ENCODE measurements around the gene PCDHA5.
"Not testable (repeated sequence)": the region's sequence is repeated elsewhere in the genome, so short reads cannot be mapped to it uniquely, and the experiment has no call there.

The PCDHA5 gene

GRCh38 chr5:140823475-140823874 is 2.1 kb downstream of the PCDHA5 start:
- no peak for DNase-seq (ENCODE audit: low read depth in 2 of 2)

DNA sequence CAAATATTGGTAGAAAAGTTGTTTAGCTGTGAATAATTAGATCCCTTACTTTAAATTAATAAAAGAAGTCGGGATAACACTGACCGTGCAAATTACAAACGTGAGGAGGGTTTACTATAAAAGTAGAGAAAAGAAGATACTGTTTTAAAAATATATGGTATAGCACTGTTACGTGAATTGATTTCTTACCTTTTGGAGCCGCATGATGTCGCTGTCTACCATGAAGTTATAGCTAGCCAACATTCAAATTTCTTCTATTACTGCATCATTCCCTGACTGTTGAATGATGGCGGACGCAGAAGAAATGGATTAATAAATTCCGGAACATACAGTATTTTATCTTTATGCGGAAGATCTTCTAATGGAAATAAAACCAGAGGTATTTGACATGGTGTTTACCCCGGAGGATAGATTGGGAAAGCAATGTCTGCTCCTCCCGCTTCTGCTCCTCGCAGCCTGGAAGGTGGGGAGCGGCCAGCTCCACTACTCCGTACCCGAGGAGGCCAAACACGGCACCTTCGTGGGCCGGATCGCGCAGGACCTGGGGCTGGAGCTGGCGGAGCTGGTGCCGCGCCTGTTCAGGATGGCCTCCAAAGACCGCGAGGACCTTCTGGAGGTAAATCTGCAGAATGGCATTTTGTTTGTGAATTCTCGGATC is 6.4 kb downstream of the PCDHA5 start, which contains the start of gene PCDHA6:
Gene PCDHA6, plus strand, starts transcription at position 257 of the 658 bp plus-strand sequence. Its CDS starts 132 bp downstream, at position 389.
- DNase-seq (ENCODE audit: low read depth in 2 of 2) = no peak

DNA sequence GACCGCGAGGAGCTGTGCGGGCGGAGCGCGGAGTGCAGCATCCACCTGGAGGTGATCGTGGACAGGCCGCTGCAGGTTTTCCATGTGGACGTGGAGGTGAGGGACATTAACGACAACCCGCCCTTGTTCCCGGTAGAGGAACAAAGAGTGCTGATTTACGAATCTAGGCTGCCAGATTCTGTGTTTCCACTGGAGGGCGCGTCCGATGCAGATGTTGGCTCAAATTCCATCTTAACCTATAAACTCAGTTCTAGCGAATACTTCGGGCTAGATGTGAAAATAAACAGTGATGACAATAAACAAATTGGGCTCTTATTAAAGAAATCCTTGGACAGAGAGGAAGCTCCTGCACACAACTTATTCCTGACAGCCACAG is 6.9 kb downstream of the PCDHA5 start:
- no peak for DNase-seq (ENCODE audit: low read depth in 2 of 2)

GRCh38 chr5:140829511-140830501 is 8.4 kb downstream of the PCDHA5 start:
- not testable (repeated sequence) for DNase-seq (ENCODE audit: low read depth in 2 of 2)

- DNase-seq (ENCODE audit: low read depth in 2 of 2) = no peak
Measured at GRCh38 chr5:140833993-140834392, 12.6 kb downstream of the PCDHA5 start, which contains the start of gene PCDHA7. PCDHA7 (plus strand) TSS chr5:140834269; CDS start chr5:140834384, 115 bp downstream.

- DNase-seq (ENCODE audit: low read depth in 2 of 2) = not testable (repeated sequence)
Measured at GRCh38 chr5:140834439-140835008, 13.1 kb downstream of the PCDHA5 start.

DNA sequence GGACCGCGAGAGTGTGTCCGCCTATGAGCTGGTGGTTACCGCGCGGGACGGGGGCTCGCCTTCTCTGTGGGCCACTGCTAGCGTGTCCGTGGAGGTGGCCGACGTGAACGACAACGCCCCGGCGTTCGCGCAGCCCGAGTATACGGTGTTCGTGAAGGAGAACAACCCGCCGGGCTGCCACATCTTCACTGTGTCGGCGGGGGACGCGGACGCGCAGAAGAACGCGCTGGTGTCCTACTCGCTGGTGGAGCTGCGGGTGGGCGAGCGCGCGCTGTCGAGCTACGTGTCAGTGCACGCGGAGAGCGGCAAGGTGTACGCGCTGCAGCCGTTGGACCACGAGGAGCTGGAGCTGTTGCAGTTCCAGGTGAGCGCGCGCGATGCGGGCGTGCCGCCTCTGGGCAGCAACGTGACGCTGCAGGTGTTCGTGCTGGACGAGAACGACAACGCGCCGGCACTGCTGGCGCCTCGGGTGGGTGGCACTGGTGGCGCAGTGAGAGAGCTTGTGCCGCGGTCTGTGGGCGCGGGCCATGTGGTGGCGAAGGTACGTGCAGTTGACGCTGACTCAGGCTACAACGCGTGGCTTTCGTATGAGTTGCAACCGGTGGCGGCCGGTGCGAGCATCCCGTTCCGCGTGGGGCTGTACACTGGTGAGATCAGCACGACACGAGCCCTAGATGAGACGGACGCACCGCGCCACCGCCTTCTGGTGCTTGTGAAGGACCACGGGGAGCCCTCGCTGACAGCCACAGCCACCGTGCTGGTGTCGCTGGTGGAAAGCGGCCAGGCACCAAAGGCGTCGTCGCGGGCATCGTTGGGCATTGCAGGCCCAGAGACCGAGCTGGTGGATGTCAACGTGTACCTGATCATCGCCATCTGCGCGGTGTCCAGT is 14.5 kb downstream of the PCDHA5 start:
- DNase-seq (ENCODE audit: low read depth in 2 of 2) = no peak

DNA sequence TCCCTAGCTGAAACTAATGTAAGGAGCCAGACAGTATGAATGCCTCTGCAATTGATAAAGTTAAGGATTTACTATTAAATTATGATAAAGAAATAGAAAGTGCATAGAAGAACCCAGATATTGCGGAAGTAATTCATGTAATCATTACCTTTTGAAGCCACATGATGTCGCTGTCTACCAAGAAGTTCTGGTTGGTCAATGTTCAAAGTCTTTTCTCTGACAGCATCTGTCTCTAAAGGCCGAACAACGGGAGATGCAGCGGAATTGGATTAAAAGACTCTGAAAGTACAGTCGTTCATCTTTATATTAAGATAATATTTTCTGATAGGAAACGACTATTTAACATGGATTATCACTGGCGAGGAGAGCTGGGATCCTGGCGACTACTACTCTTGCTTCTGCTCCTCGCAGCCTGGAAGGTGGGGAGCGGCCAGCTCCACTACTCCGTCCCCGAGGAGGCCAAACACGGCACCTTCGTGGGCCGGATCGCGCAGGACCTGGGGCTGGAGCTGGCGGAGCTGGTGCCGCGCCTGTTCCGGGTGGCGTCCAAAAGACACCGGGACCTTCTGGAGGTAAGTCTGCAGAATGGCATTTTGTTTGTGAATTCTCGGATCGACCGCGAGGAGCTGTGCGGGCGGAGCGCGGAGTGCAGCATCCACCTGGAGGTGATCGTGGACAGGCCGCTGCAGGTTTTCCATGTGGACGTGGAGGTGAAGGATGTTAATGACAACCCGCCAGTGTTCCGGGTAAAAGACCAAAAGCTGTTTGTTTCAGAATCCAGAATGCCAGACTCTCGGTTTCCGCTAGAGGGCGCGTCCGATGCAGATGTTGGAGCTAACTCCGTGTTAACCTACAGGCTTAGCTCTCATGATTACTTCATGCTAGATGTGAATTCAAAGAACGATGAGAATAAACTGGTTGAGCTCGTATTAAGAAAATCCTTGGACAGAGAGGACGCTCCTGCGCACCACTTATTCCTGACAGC is 19.9 kb downstream of the PCDHA5 start, which contains the start of gene PCDHA8:
Gene PCDHA8, plus strand, starts transcription at position 210 of the 985 bp plus-strand sequence. Its CDS starts 135 bp downstream, at position 345.
- no peak for DNase-seq (ENCODE audit: low read depth in 2 of 2)

DNA sequence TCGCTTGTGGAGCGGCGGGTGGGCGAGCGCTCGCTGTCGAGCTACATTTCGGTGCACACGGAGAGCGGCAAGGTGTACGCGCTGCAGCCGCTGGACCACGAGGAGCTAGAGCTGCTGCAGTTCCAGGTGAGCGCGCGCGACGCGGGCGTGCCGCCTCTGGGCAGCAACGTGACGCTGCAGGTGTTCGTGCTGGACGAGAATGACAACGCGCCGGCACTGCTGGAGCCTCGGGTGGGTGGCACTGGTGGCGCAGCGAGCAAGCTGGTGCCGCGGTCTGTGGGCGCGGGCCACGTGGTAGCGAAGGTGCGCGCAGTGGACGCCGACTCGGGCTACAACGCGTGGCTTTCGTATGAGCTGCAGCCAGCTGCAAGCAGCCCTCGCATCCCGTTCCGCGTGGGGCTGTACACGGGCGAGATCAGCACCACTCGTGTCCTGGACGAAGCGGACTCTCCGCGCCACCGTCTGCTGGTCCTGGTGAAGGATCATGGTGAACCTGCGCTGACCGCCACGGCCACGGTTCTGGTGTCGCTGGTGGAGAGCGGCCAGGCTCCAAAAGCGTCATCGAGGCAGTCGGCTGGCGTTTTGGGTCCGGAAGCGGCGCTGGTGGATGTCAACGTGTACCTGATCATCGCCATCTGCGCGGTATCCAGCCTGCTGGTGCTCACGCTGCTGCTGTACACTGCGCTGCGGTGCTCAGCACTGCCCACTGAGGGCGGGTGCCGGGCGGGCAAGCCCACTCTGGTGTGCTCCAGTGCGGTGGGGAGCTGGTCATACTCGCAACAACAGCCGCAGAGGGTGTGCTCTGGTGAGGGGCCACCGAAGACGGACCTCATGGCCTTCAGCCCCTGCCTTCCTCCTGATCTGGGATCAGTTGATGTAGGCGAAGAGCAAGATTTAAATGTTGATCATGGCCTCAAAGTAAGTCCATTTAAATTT is 21.7 kb downstream of the PCDHA5 start:
- DNase-seq (ENCODE audit: low read depth in 2 of 2) = no peak

- DNase-seq (ENCODE audit: low read depth in 2 of 2) = not testable (repeated sequence)
Measured at GRCh38 chr5:140848139-140849102, 27.0 kb downstream of the PCDHA5 start, which contains the start of gene PCDHA9. PCDHA9 (plus strand) TSS chr5:140848382; CDS start chr5:140848496, 114 bp downstream.

- not testable (repeated sequence) for DNase-seq (ENCODE audit: low read depth in 2 of 2)
Measured at GRCh38 chr5:140849831-140850634, 28.6 kb downstream of the PCDHA5 start.

DNA sequence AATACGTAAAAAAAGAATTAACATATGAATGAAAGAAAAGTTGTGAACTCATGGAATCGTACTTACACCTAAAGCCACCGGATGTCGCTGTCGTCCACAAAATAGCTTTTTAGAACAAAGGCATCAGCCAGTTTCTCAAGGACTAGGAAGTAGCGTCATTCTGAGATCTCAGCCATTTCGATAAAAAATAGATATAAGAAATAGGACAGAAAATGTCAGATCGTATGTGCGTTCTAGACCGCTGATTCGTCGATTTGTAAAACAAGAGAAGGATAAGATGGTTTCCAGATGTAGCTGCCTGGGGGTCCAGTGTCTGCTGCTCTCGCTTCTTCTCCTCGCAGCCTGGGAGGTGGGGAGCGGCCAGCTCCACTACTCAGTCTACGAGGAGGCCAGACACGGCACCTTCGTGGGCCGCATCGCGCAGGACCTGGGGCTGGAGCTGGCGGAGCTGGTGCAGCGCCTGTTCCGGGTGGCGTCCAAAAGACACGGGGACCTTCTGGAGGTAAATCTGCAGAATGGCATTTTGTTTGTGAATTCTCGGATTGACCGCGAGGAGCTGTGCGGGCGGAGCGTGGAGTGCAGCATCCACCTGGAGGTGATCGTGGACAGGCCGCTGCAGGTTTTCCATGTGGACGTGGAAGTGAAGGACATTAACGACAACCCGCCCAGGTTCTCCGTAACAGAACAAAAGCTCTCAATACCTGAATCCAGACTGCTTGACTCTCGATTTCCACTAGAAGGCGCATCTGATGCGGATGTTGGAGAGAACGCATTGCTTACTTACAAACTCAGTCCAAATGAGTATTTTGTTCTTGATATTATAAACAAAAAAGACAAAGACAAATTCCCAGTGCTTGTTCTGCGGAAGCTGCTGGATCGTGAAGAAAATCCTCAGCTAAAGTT is 34.6 kb downstream of the PCDHA5 start, which contains the start of gene PCDHA10:
Gene PCDHA10, plus strand, starts transcription at position 126 of the 903 bp plus-strand sequence. Its CDS starts 152 bp downstream, at position 278.
- no peak for DNase-seq (ENCODE audit: low read depth in 2 of 2)

DNA sequence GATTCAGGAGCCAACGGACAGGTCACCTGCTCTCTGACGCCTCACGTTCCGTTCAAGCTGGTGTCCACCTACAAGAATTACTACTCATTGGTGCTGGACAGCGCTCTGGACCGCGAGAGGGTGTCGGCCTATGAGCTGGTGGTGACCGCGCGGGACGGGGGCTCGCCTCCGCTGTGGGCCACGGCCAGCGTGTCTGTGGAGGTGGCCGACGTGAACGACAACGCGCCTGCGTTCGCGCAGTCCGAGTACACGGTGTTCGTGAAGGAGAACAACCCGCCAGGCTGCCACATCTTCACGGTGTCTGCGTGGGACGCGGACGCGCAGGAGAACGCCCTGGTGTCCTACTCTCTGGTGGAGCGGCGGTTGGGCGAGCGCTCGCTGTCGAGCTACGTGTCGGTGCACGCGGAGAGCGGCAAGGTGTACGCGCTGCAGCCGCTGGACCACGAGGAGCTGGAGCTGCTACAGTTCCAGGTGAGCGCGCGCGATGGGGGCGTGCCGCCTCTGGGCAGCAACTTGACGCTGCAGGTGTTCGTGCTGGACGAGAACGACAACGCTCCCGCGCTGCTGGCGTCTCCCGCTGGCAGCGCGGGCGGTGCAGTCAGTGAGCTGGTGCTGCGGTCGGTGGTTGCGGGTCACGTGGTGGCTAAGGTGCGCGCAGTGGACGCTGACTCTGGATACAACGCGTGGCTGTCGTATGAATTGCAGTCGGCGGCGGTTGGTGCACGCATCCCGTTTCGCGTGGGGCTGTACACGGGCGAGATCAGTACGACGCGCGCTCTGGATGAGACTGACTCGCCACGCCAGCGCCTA is 36.0 kb downstream of the PCDHA5 start:
- no peak for DNase-seq (ENCODE audit: low read depth in 2 of 2)

DNA sequence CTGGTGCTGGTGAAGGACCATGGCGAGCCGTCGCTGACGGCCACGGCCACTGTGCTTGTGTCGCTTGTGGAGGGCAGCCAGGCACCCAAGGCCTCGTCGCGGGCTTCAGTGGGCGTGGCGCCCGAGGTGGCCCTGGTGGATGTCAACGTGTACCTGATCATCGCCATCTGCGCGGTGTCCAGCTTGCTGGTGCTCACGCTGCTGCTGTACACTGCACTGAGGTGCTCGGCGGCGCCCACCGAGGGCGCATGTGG is 36.5 kb downstream of the PCDHA5 start:
- DNase-seq (ENCODE audit: low read depth in 2 of 2) = no peak
